GM18526 (cell line): Measurements from ENCODE around the gene CFAP77.
A peak's percentile ranks its signal among the peaks of the same experiment; 100 is the strongest.

Experiments used
- POLR2A ChIP-seq: IDR thresholded peaks from 3 replicates; pipeline ENCODE4 v1.6.1; 2011; ENCODE audit not compliant: insufficient read length; ENCODE audit errors: extremely low read depth

CFAP77 gene

DNA sequence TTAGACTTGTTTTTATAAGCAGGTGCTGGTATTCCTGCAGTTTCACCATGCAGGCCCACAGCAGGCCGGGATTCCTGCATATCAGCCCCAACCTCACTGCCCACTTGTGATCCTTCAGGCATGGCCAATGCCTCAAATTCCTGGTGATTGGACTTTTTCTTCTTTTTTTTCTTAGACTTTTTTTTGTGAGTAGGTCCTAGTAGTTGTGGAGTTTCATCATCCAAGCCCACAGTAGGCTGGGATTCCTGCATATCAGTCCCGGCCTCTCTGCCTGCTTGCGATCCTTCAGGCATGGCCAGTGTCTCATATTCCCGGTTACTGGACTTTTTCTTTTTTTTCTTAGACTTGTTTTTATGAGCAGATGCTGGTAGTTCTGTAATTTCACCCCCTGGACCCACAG, 8.2 kb upstream of the CFAP77 start:
- TF ChIP-seq POLR2A, result no peak

DNA sequence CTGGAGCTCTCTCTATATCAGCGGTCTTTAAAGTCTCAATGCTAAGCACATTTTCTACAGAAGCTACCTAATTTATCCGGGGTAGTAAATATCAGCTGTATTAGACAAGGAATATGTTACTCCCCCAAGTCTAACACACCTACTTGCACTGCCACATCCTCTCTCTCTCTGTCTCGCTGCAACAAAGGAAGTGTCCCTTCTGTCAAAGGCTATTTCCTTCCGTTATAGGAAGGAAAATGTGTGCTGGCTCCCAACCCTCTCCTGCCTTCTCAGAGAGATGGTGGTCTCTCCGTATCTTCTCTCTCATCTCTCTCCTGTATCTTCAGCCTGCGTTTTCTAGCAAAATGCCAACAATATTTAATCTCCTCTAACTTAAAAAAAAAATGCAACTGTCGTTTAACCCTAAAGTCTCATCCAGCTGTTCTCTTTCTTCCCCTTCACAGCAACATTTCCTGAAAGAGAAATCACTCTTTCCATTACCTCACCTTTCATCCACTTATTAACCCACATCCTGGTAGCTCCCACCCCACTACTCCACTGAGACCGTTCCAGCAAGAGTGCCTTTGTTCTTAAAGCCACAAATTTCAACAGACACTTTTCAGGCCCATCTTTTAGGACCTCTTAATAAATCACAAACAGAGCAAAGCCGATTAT, 5.7 kb upstream of the CFAP77 start:
- TF ChIP-seq POLR2A, result no peak

DNA sequence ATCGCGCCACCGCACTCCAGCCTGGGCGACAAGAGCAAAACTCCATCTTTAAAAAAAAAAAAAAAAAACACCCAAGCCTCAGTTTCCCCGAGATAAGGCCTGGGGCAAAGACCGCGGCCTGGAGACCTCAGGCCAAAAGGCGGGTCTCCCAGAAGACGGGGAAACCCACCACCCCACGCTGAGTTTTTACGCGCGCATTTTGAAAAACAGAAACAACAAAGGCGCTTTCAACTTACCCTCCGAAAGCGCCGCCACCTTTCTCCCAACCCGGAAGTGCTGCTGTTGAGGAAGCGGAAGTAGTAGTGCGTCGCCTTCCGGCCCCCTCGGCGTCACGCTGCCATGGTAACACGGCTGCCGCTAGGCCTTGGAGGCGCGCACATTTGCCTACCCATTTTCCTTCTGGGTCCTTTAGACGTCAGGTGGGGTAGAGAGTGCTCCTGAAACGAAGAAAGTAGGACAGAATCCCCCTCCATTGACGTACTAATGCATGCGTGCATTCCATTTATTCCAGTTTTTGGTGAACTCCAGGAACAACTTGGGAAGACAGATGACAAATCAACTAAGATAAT, 3.4 kb upstream of the CFAP77 start, which contains the start of gene TTF1:
Gene TTF1 (minus strand): TSS at position 287 of the 569 bp plus-strand sequence. CDS start 4,019 bp downstream, outside the sequence.
- TF ChIP-seq POLR2A, result peak; percentile 61

DNA sequence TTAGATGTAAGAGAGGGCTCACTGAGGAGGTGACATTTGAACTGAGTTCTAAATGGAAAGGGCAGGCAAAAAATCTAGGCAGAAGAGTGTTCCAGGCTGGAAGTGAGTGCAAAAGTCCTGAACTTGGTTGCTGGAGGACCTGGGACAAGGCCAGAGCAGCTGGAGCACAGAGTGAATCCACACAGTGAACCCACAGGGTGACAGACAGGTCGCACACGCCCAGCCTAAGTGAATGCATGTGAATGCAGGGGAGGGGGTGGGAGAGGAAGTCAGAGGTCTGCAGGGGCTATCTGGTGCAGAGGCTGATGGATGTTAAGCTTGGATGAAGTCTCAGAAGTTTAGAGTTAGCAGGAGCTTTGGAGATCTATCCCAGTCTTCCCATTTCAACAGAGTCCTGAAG, 2.8 kb upstream of the CFAP77 start:
- no peak for TF ChIP-seq POLR2A

DNA sequence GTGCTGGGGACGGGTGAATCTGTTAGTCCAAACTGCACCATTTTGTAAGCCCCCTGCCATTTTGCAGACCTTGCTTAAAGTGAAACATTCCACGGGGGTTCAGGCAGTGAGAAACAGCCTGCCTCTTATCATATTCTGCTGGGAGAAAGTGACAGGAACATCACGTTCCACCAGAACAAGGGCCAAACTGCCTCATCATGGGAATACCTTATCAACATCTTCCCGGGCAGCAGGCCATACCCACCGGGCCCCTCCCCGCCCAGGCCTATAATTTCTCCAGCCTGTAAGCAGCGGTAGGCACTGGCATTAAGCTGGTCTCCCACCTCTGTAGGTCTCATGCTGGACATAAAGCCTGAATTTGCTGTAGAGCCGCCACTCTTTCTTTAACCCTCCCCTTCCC, 1.5 kb upstream of the CFAP77 start:
- no peak for TF ChIP-seq POLR2A

DNA sequence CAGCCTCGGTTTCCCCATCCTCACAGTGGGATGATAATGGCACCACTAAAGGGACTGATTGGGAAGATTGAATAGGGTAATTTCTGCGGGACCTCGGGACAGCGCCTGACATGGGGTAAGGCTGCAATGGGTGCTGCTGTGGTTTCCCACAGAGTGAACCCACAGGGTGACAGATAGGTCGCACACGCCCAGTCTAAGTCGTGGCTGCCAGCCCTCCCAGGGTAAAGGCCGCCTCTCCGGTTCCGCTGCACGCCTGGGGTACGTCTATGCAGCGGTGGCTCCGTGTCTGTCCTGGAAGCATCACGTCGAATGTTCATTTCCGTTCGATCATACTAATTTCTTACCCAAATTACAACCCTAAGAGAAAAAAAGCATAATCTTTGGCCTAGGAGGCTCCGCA, 631 bp downstream of the CFAP77 start:
- TF ChIP-seq POLR2A, result no peak

DNA sequence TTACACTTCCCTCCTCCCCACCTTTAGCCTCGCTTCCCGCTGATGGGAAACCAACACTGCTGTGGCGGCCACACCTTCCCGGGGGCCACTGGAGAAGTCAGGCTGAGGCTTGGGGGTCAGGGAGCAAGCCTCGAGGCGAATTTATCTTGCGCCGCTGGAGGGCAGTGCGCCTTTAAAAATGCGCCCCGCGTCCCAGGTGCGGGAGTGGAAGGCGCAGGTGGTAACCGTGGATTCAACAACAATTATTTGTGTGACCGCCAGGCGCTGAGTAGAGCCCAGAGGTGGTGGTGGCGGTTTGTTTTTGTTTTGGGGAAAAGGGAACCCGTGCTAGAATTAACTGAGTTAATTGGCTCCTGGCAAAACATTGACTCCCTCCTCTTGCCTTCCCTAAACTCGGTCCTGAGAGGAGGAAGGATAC, 1.1 kb downstream of the CFAP77 start:
- no peak for TF ChIP-seq POLR2A

DNA sequence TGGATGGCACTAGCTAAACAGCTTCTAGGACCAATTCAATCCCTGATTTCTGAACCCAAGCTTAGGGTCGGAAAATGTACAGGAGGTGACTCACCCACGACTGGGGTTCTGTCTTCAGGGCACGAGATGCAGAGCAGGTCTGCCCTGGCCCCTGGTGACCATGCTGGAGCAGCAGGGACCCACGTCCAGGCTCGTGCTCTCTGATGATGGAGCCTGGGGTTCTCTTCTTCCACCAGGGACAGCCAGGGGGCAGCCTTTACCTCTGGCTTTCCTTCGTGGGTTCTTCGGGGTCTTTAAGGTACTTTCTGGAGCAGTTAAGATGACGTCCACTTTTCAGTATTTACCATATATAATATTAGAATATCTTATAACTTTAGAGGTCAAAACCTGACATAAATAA, 2.1 kb downstream of the CFAP77 start:
- TF ChIP-seq POLR2A, result no peak

DNA sequence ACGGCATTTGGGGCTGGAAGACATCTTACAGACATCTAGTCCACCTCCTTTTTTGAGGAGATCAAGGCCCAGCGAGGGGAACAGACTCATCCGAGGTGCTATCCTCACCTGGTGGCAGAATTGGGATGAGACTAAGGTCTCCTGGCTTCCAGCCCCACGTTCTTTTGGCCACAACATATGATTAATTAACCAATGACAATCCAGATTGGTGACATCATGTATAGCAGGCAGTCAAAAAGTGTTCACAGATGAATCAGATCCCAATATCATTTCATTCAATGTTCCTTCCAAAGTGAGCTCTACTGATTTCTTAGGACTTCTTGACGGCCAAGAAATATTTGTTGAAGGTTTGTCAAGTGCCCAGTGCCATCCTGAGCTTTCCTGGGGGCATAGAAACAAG, 3.9 kb downstream of the CFAP77 start:
- no peak for TF ChIP-seq POLR2A

DNA sequence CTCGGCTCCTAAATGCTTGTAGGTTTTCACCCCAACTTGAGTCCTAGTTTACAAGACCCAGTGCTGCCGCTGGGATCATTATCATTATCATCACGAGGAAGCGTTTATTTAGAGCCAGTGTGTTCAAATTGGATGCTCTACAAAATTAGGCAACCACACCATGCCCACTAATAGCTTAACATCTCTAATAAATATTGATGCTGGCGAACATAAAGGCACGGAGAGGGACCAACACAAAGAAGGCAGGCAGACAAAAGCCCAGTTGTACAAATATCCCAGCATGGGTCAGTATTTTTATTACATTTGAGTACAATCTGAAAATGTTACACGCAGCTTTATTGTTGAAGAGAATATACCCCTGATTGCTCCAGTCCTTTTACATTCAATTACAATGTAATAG, 4.7 kb downstream of the CFAP77 start:
- no peak for TF ChIP-seq POLR2A

DNA sequence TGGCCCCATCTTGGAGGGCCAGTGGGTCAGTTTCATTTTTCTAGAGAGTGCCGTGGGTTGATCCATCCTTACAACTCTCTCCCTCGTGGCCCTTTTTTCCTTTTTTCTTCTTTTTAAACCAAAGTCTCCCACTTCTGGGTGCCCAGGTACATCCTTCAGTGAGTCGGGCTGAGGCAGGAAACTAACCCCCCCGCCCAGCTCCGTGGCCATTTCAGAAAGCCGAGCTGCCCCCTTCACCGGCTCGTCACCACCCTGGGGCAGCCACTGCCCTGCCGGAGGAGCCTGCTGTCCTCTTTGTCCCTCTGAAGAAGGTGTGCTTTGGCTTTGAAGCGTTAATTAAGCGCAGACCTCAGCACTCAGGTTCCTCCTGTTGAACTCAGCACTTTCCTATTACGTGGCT, 5.2 kb downstream of the CFAP77 start:
- no peak for TF ChIP-seq POLR2A

DNA sequence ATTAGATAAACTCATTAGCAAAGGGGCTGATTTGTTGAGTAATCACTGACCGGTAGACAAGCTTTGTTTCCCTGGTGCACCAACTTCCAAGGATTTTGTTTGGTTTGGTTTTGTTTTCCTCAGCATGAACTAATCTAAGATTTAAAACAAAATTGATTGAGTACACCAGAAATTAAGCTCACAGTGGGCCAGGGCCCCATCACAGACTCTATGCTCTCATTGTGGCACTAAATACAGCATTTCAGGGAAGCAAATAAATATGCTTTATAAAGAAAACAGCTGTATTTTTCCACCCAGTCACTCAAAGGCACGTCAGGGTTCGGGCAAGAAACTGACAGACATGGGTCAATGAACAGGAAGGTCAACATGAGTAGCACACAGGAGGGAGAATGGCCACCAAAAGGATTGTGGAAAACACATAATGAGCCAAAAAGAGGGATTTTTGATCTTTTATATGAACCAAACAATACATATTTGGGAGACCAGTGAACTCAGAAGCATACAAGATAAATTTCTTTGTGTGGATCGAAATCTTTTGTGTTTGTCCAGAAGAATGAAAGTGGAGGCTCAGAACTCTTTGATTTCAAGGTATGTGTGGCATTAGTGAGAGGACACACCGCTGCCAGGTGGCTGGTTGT, 8.8 kb downstream of the CFAP77 start:
- TF ChIP-seq POLR2A, result no peak

DNA sequence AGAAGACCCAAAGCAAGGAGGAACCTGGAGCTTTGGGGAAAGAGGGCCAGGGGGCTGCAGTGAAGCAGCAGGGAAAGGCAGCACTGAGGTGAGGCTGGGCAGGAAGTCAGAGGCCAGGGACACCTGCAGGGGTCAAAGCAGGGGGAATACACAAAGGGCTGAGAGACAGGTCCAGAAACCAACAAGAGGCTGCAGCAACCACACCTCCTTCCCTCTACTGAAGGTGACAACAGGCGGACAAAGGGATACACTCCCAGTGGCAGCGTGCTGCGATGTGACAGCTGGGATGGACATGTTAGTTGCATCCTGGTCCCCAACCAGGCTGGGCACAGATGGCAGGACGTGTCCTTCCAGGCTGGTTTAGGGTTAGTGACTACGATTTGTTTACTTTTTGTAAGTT, 12.6 kb downstream of the CFAP77 start:
- no peak for TF ChIP-seq POLR2A

DNA sequence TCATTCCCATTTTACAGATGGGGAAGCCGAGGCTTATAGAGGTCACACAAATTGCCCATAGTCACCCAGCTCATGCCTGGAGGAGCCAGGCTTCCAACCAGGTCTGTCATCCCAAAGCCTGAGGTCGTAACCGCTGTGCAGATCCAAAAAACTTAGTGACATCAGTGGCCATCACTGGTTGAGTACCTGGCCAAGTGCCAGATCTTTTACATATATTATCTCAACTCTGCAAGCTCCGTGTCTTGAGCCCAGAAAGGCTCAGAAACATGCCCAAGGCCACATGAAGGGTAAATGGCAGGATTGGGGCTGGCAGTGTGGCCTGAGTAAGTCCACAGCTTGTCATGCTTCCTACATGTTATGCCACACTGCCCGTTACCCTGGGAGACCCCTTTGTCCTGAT, 13.5 kb downstream of the CFAP77 start:
- no peak for TF ChIP-seq POLR2A

DNA sequence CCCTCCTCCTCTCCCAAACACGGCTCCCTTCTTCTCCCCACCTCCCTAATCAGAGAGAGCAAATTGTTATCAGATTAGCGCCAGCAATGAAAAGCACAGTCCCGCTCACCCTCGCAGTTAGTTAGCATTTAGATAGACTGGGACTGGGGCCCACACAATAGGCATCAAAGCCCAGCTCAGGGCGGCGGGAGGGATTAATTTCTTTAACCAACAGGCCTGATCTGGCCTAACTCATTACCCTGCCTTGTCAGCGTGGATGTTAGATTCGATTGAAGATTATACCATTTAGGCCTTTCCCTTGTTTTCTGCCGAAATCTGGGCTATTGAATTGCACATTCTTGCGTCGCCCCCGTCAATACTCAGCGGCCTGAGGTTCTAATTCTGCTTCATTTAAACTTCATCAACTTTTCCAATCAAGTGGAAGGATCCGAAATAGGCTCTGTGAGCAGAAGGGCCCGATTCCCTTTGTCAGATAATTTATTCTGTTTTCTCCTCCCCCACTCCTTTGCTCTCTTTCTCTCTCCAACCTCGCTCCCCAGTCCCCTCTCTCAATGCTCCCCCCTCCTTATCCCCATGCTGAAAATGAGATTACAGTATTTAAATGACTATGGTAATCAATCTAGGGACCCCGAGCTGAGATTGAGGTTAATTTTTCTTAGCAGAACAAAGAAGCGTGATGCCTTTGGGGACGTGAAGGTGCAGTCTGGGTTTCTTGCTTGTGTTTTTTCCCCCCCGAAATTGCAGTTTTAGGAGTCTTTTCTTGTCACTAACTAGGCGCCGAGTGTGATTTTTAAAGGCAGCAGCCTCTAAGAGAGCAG, 15.1 kb downstream of the CFAP77 start:
- no peak for TF ChIP-seq POLR2A

DNA sequence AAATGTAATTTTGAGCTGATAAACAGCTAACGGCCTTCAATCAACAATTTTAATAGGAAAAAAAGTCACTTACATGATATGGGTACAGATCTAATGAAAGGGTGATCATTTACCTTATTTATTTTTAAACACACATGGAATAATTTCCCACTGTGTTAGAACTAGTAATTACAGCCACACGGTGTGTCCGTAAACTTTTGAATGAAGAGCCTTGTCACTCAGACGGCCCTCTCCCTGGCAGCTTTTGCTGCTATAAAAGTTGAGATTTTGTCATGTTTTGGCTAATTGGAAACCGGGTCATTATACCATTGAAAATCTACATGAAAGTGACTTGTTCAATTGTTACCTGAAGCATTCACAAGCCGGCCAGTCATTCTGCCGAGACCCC, 15.7 kb downstream of the CFAP77 start:
- TF ChIP-seq POLR2A, result no peak

DNA sequence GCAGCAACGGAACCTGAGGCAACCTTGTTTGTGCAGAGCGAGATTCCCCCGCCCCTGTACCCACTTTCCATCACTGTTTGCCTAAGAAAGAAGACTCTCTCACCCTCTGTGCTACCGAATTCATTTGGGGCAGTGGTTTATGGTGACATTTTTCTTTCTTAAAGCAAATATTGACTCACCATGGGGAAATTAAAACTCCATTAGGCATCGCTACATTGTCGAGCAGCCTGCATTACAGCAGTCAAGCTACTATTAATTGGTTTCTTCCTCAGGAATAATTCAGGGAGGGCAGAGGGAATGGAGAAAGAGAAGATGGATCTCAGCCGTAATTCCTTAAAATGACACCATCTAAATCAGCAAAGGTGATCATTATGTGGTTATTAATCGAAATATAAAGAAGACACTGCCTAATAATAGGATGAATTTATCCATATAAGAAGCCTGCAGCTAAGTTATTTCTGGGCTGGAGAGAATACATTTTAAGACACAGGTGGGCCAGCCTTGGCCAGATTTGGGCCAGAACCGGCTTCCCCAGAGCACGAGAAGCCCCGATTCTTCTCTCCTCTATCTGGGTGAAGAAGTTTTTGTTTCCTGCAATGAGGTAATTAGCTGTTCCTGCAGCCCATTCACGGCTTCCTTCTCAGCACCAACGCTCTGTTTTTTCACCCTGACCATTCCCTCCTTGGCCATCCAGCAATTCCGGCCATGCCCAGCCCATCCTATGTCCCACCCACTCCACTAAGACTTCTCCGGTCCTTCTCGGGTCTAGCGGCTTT, 16.8 kb downstream of the CFAP77 start:
- no peak for TF ChIP-seq POLR2A
